GM21576 (cell line): ENCODE results near the gene PKNOX2.

Experiments
- ATAC-seq: cut with Tn5 transposase; IDR thresholded peaks from one replicate; pipeline ENCODE4 v1.9.1; 2021; ENCODE audit warnings: mild to moderate bottlenecking, moderate library complexity; ENCODE audit not compliant: unreplicated experiment

PKNOX2 gene

DNA sequence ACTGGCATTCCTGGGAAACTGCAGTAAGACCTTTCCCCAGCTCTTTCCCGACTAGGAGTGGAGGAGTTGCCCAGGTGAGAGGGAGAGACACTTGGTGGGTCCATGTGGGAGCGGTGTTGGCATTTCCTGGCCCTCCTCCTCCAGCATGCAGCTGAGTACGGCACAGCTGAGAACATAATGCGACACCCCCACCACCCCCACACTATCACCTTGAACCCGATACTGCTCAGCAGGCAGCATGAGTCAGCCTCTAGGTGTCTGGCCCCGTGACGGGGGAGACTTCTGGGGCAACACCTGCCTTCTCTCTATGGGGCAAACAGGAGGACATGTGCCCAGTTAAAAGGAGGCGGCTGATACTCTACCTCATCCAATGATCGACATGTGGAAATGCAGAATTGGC lies 64.4 kb downstream of the PKNOX2 start:
- ATAC-seq = no peak

DNA sequence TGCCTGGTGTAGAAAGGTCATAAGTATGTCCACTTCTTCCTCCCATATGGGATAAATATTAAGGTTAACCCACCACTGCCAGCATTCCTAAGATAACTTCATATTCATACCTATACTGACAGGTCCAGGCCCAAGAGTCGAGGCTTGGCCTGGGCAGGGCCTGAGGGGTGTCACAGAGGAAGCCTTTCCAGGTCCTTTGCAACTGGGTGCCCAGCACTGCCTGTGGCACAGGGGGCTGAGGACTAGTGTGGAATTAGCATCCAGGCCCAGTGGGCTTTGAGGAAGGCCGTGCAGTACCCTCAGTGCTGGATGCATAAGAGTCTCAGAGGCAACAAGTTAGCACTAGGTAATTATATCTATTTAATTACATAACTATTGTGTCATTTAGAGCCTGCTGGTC lies 65.4 kb downstream of the PKNOX2 start:
- ATAC-seq = no peak

DNA sequence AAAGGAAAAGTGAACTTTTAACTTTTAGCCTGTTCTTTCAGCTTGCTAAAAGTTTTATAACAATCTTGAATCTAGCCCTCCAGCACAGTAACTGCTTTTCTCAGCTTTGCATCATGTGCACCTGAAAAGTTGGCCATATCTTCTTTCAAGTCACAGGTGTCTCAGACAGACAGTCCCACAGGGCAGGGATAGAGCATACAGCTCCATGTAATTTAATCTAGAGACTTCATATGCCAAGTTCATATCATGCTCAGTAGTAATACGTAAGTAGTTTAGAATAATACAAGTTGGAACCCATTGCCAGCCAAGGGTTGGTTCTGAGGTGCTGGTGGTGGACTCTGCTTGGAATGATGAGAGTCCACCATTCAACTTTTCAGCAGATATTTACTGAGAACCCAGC lies 68.6 kb downstream of the PKNOX2 start:
- ATAC-seq = no peak

DNA sequence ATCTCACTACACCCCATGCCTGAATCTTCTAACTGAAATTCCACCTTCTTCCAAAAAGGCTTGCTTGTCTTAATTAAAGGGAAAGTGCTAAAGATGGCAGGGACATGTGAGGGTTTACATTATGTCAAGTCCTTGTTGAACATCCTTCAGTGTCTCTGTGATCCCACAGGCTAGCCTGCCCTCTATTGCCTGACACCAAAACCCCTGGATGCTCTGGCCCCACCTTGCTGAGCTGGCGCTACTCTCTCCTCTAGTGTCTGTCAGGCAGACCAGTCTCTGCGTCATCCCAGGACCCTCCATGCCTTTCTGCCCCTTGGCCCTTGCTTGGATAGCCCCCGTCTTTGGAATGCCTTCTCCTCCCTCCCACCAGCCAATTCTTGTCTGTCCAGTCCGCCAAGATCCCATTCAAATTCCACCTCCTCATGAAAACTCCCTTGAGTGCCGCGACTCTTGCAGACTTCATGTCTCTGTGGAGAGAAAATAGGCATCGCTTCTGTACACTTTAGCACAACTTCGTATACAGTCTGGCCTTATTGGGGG lies 69.3 kb downstream of the PKNOX2 start:
- ATAC-seq = no peak

DNA sequence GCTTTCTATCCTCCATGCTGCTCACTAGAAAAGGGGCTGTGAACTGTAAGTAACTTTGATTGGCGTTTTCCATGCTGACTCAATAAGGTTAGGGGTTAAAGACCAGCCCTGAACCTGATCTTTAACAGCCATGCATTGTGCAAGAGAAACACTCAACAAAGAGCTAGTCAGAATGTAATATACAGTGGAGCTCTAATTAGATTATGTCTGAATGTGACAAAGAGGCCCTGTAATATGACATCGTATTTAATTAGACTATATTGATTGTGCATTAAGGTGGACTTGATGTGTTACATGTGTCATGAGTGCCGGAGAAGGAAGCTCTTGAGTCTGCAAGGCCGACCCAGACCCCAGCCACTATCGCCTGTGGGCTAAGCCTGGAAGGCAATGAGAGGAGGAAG lies 70.5 kb downstream of the PKNOX2 start:
- ATAC-seq = no peak

DNA sequence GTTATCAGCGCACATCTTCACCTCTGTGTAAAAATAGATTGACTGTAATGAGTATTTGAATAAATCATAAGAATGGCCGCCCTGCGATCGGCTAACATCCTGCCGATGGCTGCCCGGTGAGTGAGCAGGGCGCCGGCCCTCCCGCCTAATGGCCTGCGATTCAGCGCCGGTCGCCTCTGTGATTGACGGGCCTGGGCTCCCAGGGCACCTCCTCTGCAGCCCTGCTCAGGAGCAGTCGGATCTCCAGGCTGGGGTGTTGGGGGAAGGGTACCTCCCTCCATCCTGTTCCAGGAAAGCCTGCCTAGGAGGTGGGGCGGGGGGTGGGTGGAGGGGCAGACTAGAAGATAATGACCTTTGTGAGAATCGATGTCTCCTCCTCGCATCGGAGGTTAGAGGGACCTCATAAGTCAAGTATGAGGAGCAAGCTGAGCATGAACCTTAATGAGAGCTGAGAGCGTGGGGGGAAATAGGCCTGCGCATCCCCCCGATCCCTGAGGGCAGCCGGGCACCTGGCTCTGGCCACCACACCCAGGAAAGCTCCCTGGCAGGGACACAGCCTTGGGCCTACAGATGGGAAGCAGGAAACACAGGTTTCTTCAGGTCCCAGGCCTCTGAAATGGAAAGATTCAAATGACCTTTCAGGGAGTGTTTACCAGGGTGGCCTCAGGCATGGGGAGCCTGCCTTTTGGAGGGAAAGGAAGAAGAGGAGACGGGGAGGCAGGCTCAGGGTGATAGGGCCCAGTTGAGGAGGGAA lies 71.7 kb downstream of the PKNOX2 start:
- no peak for ATAC-seq

DNA sequence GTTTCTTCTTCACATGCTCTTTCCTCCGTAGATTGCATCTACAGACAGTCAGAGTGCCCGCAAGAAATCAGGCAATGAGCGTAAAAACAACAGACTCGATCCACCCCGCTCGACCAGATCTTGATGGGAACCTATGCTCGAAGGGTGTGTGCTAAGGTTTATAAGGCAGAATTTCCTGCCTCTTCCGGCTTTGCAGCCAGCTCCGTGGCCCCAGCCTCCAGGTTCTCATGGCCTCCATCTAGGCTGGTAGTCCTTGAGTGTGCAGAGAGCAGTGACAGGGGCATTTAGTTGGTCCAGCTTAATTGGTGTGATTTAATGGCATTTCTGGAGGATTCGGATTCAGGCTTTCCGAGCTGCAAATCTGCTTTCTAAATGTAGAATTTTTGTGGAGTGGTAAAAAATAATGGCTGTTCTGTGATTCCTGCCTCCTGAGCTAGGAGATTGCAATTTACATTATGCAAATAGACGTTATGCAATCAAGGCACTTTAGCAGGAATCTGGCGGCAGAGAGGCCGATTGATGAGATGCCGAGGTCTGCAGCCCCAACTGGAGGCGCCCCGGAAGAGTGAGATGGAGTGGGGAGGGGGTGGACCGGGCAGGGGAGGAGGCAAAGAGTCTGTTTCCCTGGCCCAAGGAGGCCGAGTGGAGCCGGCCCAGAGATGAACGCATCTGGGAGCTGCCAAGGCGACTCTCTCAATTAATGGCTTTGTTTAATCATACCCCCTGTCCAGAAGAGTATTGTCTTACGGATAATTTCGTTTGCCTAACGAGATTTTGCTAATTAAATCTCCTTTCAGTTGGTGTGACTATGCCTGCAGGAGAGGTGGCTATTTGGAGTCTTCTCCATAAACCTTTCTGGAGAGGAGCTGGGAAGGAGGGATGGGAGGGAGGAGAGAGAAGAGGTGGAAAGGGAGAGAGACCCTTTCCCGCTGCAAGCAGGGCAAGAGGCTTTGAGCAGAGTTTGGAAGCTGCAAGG lies 75.3 kb downstream of the PKNOX2 start:
- ATAC-seq = no peak

DNA sequence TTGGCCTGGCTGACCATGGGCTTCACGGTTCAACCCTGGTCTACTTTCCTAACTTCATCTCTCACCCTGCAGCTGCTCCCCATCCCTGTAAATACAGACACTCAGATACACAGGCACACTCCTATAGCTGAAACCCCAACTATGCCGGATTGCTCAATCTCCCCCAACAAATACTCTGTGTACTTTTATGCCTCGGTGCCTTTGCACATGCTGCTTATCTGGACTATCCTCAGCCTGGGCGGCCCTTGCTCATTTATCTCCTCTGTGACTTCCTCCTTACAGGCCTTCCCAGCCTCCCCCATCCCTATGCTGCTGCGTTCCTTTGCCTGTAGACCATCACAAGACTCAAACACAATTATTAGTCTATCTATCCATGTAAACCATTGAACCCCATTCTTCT lies 76.6 kb downstream of the PKNOX2 start:
- ATAC-seq = no peak

DNA sequence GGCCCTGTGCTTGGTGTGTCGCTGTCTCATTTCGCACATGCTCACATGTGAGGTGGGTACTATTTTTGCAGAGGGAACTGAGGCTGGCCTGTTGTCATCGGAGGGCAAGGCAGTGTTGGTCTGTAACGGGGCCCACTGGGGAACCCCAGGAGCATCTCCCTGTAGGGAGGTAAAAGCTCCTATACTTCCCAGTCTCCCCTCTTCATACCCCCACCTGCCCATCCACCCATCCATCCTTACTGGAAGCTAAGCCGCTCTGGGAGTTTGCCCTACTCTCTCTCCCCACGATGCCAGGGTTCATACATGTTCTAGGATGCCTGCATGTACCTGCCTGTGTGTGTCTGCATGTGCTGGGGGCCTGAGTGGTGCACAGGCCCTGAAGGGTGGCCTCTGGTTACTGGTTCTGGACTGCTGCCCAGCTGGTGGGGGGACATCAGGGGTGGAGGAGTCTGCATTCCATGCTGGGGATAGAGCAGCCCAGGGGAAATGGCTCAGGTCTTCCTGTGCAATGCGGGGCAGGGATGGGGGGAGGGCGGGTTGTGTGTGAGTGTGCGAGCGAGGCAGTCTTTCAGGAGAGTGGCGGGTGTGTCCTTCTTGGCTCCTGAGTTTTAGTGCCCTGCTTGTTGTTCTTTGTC lies 77.7 kb downstream of the PKNOX2 start:
- ATAC-seq = no peak

DNA sequence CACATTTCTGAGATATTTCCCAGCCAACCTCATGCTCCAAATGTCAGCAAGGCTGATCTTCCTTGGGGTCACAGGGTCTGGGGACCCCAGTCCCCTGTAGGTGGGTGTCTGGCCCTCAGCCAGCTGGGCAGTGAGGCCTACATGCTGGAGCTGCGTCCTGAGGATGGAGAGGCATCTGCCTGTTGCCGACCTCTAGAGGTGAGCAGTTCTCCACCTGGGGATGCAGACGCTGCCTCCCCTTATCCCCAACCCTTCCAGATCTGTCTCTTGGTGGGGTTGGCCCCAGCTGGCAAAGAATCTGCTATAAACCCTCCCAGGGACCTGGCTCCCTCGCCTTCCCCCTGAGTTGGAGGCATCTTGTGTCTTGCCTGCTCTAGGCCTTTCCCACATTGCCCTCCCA lies 79.6 kb downstream of the PKNOX2 start:
- no peak for ATAC-seq

DNA sequence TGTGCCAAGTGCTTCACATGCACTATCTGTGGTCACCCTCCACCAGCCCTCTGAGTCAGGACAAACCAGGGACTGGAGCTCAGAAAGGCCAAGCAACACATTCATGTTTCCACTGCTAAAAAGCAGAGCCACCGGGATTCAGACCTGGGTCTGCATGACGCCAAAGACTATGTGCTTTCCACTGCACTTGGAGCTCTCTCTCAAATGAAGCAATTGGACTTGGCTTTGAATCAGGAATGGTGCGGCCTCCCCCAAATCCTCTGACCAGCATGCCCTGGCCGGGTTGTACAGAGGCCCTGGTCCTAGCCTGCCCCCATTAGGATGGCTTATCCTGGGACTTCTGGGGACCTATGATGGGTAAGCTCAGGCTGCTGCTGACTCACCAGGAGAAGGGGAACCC lies 80.7 kb downstream of the PKNOX2 start:
- ATAC-seq = no peak

DNA sequence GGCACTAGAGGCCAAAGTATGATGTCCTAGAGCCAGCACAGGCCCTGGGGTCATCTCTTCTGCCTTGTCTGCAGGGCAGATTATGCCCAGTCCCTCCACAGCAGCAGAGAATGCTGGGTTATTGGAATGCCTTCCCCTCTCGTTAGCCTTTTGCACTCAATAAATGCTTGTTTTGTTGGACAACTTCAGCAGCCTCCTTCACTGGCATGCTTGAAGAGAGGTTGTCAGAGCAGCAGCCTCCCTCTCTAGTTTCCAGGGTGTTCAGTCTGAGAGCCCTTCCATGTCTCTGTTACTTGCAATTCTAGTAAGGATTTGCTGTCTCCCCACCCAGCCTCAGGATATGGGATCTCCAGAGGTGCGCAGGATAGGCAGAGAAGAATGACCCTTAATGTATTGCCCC lies 82.9 kb downstream of the PKNOX2 start:
- ATAC-seq = no peak

DNA sequence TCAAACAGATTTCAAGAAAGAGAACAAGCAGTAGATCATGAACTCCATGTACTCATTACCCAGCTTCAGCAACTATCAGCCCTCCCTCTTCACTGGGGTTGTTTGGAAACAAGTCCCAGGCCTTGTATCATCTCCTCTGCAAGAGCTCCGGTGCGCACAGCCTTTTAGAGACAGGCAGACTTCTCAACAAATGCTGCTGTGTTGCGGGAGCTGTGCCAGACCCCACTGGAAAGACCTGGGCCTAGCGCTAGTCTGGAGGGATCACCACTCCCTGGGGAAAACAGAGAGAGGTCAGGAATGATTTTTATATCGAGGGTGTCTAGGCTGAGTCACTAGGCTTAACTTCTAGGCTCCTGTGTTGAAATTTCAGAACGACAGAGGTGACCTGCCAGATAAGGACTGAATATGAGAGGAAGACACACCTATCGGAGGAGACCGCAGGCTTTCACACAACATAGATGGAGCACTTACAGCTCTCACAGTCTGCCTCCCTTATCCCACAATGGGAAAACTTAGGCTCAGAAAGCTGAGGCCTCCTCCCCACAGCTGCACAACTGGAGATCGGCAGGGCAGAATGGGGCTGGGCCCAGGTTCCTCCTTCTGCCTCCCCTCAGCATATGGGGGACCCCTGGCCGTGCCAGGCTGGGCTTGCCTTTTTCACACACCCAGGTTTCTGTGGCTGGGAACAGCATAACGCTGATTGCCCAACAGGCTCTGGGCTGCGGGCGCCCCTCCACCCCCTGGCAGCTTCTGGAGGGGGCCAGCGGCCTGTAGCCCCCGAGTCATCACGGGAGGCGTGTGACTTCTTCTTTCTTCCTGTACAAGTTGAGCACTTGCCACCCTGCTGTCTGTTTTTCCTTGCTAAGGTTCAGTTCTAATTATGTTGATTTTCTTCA lies 86.0 kb downstream of the PKNOX2 start:
- no peak for ATAC-seq

DNA sequence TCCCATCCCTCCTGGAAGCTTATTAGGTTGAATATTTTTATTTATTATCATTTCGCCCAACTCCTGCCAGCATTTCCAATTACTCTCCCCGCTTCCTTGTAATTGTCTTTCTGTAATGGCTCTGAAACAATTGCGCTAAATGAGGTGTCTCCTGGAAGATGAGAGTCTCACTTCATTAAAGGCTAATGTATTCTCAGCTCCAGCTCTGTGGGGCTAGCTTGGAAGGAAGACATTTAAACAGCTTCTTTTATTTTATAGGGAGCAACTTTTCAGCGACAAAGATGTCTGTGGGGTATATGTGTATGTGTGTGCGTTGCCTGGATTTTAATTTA lies 86.6 kb downstream of the PKNOX2 start:
- no peak for ATAC-seq

DNA sequence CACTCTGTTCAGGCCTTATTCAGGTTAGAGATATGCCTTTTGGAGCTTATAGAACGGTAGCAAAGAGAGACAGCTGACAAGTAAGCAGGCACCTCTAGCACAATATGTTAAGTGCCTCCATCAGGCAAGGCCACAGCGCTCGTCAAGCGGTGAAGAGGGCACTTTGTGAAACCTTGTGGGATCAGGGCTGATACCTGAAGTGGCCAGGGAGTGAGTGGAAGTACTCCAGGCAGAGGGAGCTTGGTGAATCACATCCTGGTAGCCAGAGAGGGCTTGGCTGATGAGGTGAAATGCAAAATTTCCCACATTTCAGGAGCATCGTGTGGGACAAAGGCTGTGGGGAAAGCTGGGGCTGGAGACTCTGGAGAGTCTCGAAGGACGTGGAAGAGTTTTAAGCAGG lies 87.4 kb downstream of the PKNOX2 start:
- no peak for ATAC-seq

DNA sequence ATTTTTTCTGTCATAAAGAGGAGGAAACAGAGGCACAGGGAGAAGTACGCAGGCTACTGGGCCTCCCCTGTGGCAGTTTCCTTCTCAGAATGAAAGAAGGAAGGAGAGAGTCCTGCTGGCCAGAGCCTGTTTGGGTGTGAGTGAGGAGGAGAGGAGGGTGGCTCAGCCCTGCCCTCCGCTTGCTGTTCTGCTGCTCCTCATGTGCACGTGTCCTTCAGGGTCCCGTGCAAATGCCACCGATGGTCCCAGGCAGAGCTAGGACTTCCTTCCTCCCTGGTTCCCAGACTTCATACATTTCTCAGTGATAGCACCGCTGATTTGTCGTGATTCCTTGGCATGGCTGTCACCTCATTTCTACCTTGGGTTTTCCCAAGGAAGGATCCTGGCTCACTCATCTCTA lies 88.7 kb downstream of the PKNOX2 start:
- ATAC-seq = no peak

DNA sequence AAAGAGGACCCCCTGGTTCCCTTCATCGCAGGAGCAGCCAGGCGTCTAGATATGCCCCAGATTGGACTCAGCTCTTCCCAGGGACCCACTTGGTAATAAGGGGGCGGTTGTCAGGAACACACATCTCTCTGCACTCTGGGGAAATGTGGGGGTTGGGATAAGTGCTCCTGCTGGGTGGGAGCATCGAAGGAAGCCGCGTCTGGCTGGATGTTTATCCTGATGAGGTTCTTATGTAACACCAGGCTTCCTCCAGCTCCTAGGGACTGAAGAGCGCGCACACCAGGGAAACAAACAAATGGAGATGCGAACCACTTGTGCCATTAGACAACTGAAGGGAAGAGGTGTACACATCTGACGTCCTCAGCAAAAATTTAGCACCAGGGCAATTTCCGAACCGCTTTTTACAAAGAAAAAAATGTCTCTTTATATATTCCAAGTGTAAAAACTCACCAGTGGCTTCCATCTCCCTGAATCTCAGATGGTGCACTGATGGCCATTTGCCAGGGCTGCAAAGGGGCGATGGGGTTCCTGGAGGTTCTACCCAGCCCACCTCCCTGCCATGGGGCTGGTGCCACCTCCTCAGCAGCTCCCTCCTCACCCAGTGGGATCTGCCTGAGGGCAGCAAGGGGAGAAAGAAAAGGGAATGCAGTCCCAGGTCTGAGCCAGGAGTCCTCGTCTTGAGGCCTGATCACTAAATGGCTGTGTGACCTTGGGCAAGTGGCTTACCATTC lies 89.4 kb downstream of the PKNOX2 start:
- no peak for ATAC-seq

DNA sequence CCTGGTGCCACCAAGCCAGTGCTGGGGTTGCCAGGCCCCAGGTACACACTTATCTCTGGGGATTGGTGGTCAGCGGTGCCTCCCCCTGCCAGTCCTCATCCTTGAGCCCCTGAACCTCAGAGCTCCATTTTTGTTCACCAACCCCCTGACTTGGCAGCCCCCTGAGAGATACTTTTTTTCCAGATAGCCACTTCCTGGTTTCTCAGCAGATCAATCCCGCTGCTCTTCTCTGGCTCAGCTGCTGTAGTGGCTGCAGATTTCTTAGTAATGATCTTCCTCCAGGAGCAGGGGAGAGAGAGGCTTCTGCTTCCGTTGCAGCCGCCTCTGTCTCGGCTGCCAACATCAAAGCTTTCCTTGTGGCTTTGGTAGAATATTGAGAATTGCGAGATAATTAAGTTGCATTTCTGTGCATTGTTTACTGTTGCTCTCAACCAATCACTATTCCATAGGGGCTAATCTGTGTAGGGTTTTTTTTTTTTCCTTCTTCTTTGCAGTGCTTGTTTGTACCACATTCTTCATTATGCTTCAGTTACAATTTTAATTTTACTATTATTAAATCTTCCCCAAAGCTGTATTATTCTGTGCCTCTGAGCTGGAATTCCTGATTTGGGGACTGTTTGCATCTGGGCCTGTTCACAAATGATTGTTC lies 92.1 kb downstream of the PKNOX2 start:
- no peak for ATAC-seq

DNA sequence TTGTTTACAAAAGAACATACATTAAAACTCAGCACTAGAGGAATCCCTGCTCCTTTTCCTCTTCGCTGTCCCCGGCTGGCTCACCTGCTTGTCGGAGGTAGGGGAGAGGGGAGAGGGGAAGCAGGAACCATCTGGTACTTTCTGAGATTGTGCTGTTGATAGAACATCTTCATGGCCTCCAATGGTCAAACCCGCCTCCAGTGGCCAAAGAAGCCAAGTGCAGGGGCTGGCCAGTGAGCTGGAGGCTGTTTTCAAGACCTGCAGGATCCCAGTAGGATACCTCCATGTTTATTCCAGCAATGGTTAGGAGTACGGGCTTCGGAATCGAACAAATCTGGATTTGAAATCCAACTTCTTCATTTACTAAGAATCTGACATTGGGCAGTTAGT lies 92.6 kb downstream of the PKNOX2 start:
- ATAC-seq = no peak
